Measurements from ENCODE around the gene NAPG.

NAPG gene

GRCh38 chr18:10525697-10526560 lies at the start of gene NAPG:
Gene NAPG, plus strand, starts transcription at chr18:10526027. Its CDS starts 76 bp downstream, at chr18:10526103.
- peak within 1 kb of the TSS; percentile 94 for H3K4me3 ChIP-seq (ENCODE audit: low read depth, low read length)
- H3K27me3 ChIP-seq (ENCODE audit: control insufficient read depth, insufficient read depth, low read length), result no peaks in the 10 kb centered on the region
- H3K36me3 ChIP-seq (ENCODE audit: control insufficient read depth, insufficient read depth, low read length), result no peaks in the 10 kb centered on the region
- peaks cover 10% of the 10 kb centered on the region for H3K4me1 ChIP-seq (ENCODE audit: control insufficient read depth, insufficient read depth, low read length)
- H3K9ac ChIP-seq (ENCODE audit: low read depth, low read length), result peak within 1 kb of the TSS; percentile 88
- no peaks in the 10 kb centered on the region for H3K9me3 ChIP-seq (ENCODE audit: control insufficient read depth, insufficient read depth, low read length)

- no peak overlapping the region for H3K4me3 ChIP-seq (ENCODE audit: low read depth, low read length)
- H3K9ac ChIP-seq (ENCODE audit: low read depth, low read length), result no peak overlapping the region
Observed at GRCh38 chr18:10476338-10476791, 49.5 kb upstream of the NAPG start.

GRCh38 chr18:10477121-10477862 lies 48.5 kb upstream of the NAPG start:
- H3K27me3 ChIP-seq (ENCODE audit: control insufficient read depth, insufficient read depth, low read length), result peaks cover 50% of the 10 kb centered on the region
- H3K4me1 ChIP-seq (ENCODE audit: control insufficient read depth, insufficient read depth, low read length), result peaks cover 4% of the 10 kb centered on the region
- no peaks in the 10 kb centered on the region for H3K36me3 ChIP-seq (ENCODE audit: control insufficient read depth, insufficient read depth, low read length)
- H3K4me3 ChIP-seq (ENCODE audit: low read depth, low read length), result no peak overlapping the region
- H3K9me3 ChIP-seq (ENCODE audit: control insufficient read depth, insufficient read depth, low read length), result no peaks in the 10 kb centered on the region
- H3K9ac ChIP-seq (ENCODE audit: low read depth, low read length), result no peak overlapping the region

More at GRCh38 chr18:10476338-10476791, 49.5 kb upstream of the NAPG start:
- Histone ChIP-seq H3K27me3 (ENCODE audit: control insufficient read depth, insufficient read depth, low read length) (peaks cover 49% of the 10 kb centered on the region), H3K9me3 (ENCODE audit: control insufficient read depth, insufficient read depth, low read length) (no peaks in the 10 kb centered on the region), H3K4me1 (ENCODE audit: control insufficient read depth, insufficient read depth, low read length) (peaks cover under 1% of the 10 kb centered on the region), H3K36me3 (ENCODE audit: control insufficient read depth, insufficient read depth, low read length) (no peaks in the 10 kb centered on the region)

GRCh38 chr18:10477863-10478260 lies 48.0 kb upstream of the NAPG start:
- Histone ChIP-seq H3K4me1 (ENCODE audit: control insufficient read depth, insufficient read depth, low read length) (peaks cover 4% of the 10 kb centered on the region), H3K9ac (ENCODE audit: low read depth, low read length) (no peak overlapping the region), H3K9me3 (ENCODE audit: control insufficient read depth, insufficient read depth, low read length) (no peaks in the 10 kb centered on the region), H3K4me3 (ENCODE audit: low read depth, low read length) (no peak overlapping the region), H3K36me3 (ENCODE audit: control insufficient read depth, insufficient read depth, low read length) (no peaks in the 10 kb centered on the region), H3K27me3 (ENCODE audit: control insufficient read depth, insufficient read depth, low read length) (peaks cover 50% of the 10 kb centered on the region)

GRCh38 chr18:10481831-10482230 lies 44.0 kb upstream of the NAPG start:
- H3K4me1 ChIP-seq (ENCODE audit: control insufficient read depth, insufficient read depth, low read length), result peaks cover 4% of the 10 kb centered on the region
- peaks cover 31% of the 10 kb centered on the region for H3K27me3 ChIP-seq (ENCODE audit: control insufficient read depth, insufficient read depth, low read length)
- no peak overlapping the region for H3K9ac ChIP-seq (ENCODE audit: low read depth, low read length)
- H3K4me3 ChIP-seq (ENCODE audit: low read depth, low read length), result no peak overlapping the region
- no peaks in the 10 kb centered on the region for H3K36me3 ChIP-seq (ENCODE audit: control insufficient read depth, insufficient read depth, low read length)
- H3K9me3 ChIP-seq (ENCODE audit: control insufficient read depth, insufficient read depth, low read length), result no peaks in the 10 kb centered on the region

GRCh38 chr18:10482363-10482984 lies 43.4 kb upstream of the NAPG start:
- H3K4me3 ChIP-seq (ENCODE audit: low read depth, low read length), result no peak overlapping the region
- H3K9ac ChIP-seq (ENCODE audit: low read depth, low read length), result no peak overlapping the region
- H3K4me1 ChIP-seq (ENCODE audit: control insufficient read depth, insufficient read depth, low read length), result peaks cover 4% of the 10 kb centered on the region
- H3K27me3 ChIP-seq (ENCODE audit: control insufficient read depth, insufficient read depth, low read length), result peaks cover 26% of the 10 kb centered on the region
- no peaks in the 10 kb centered on the region for H3K9me3 ChIP-seq (ENCODE audit: control insufficient read depth, insufficient read depth, low read length)
- H3K36me3 ChIP-seq (ENCODE audit: control insufficient read depth, insufficient read depth, low read length), result no peaks in the 10 kb centered on the region

GRCh38 chr18:10482985-10483949 lies 42.6 kb upstream of the NAPG start:
- no peak overlapping the region for H3K9ac ChIP-seq (ENCODE audit: low read depth, low read length)
- peaks cover 24% of the 10 kb centered on the region for H3K27me3 ChIP-seq (ENCODE audit: control insufficient read depth, insufficient read depth, low read length)
- H3K4me3 ChIP-seq (ENCODE audit: low read depth, low read length), result no peak overlapping the region
- peaks cover 4% of the 10 kb centered on the region for H3K4me1 ChIP-seq (ENCODE audit: control insufficient read depth, insufficient read depth, low read length)
- no peaks in the 10 kb centered on the region for H3K9me3 ChIP-seq (ENCODE audit: control insufficient read depth, insufficient read depth, low read length)
- H3K36me3 ChIP-seq (ENCODE audit: control insufficient read depth, insufficient read depth, low read length), result no peaks in the 10 kb centered on the region

- peaks cover 4% of the 10 kb centered on the region for H3K4me1 ChIP-seq (ENCODE audit: control insufficient read depth, insufficient read depth, low read length)
- H3K9ac ChIP-seq (ENCODE audit: low read depth, low read length), result no peak overlapping the region
- no peaks in the 10 kb centered on the region for H3K36me3 ChIP-seq (ENCODE audit: control insufficient read depth, insufficient read depth, low read length)
- no peak overlapping the region for H3K4me3 ChIP-seq (ENCODE audit: low read depth, low read length)
- no peaks in the 10 kb centered on the region for H3K9me3 ChIP-seq (ENCODE audit: control insufficient read depth, insufficient read depth, low read length)
- H3K27me3 ChIP-seq (ENCODE audit: control insufficient read depth, insufficient read depth, low read length), result peaks cover 5% of the 10 kb centered on the region
Observed at GRCh38 chr18:10485475-10485874, 40.4 kb upstream of the NAPG start.

GRCh38 chr18:10486362-10486761 lies 39.5 kb upstream of the NAPG start:
- Histone ChIP-seq H3K36me3 (ENCODE audit: control insufficient read depth, insufficient read depth, low read length) (no peaks in the 10 kb centered on the region), H3K27me3 (ENCODE audit: control insufficient read depth, insufficient read depth, low read length) (peaks cover 5% of the 10 kb centered on the region), H3K4me3 (ENCODE audit: low read depth, low read length) (no peak overlapping the region), H3K9ac (ENCODE audit: low read depth, low read length) (no peak overlapping the region), H3K4me1 (ENCODE audit: control insufficient read depth, insufficient read depth, low read length) (peaks cover 4% of the 10 kb centered on the region), H3K9me3 (ENCODE audit: control insufficient read depth, insufficient read depth, low read length) (no peaks in the 10 kb centered on the region)

- H3K27me3 ChIP-seq (ENCODE audit: control insufficient read depth, insufficient read depth, low read length), result peaks cover 3% of the 10 kb centered on the region
- H3K4me1 ChIP-seq (ENCODE audit: control insufficient read depth, insufficient read depth, low read length), result no peaks in the 10 kb centered on the region
- no peak overlapping the region for H3K9ac ChIP-seq (ENCODE audit: low read depth, low read length)
- H3K9me3 ChIP-seq (ENCODE audit: control insufficient read depth, insufficient read depth, low read length), result no peaks in the 10 kb centered on the region
- H3K36me3 ChIP-seq (ENCODE audit: control insufficient read depth, insufficient read depth, low read length), result no peaks in the 10 kb centered on the region
- H3K4me3 ChIP-seq (ENCODE audit: low read depth, low read length), result no peak overlapping the region
Observed at GRCh38 chr18:10487154-10487553, 38.7 kb upstream of the NAPG start.

GRCh38 chr18:10488017-10488416 lies 37.8 kb upstream of the NAPG start:
- Histone ChIP-seq H3K36me3 (ENCODE audit: control insufficient read depth, insufficient read depth, low read length) (no peaks in the 10 kb centered on the region), H3K4me3 (ENCODE audit: low read depth, low read length) (no peak overlapping the region), H3K9ac (ENCODE audit: low read depth, low read length) (no peak overlapping the region), H3K4me1 (ENCODE audit: control insufficient read depth, insufficient read depth, low read length) (no peaks in the 10 kb centered on the region), H3K9me3 (ENCODE audit: control insufficient read depth, insufficient read depth, low read length) (no peaks in the 10 kb centered on the region), H3K27me3 (ENCODE audit: control insufficient read depth, insufficient read depth, low read length) (peaks cover 3% of the 10 kb centered on the region)
